GM18505 (cell line): ENCODE data around the gene B4GALNT1.
"Not testable (repeated sequence)": the region's sequence is repeated elsewhere in the genome, so short reads cannot be mapped to it uniquely, and the experiment has no call there.

ENCODE experiments used
- ATAC-seq: cut with Tn5 transposase; IDR thresholded peaks from one replicate; pipeline ENCODE4 v1.9.1; 2021; ENCODE audit not compliant: unreplicated experiment
- POLR2A ChIP-seq: IDR thresholded peaks from 4 replicates; pipeline ENCODE4 v1.6.1; 2011; ENCODE audit warnings: borderline replicate concordance; ENCODE audit not compliant: insufficient read depth, insufficient read length; ENCODE audit errors: extremely low read depth

The B4GALNT1 gene

GRCh38 chr12:57604454-57604991 lies 28.5 kb downstream of the B4GALNT1 start, which contains the start of gene DTX3:
DTX3 (plus strand) TSS chr12:57604824; CDS start chr12:57606518, 1,694 bp downstream.
- ATAC-seq, result no peak
- TF ChIP-seq POLR2A, result peak; percentile 47

DNA sequence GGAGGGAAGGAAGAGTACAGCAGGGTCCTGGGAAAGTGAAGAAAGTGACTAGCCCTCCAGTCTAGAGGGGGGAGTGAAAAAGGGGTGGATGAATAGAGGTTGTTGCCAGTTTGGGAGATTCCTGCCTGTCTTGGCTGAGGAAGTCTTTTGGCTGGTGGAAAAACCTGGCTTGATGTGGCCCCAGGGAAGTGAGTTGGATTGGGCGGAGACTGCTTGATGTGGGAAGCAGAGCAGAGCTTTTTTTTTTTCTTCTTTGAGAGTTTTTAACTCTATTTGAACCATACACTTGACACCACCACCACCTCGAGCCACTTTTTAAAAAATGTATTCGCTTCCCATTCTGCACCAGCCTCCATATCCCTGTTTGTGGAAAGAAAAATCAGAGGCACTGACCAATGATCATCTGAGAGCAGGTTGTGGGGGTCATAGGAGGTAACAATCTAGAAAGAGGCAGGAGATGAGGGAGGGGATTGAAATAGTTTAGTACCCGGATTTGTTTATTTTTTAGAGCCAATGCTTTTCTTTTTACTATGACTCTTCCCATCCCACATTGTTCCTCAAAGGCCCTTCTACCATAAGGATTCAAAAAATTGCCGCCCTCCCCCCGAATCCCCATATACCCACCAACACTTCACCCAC lies 29.1 kb downstream of the B4GALNT1 start:
- TF ChIP-seq POLR2A, result no peak
- no peak for ATAC-seq

DNA sequence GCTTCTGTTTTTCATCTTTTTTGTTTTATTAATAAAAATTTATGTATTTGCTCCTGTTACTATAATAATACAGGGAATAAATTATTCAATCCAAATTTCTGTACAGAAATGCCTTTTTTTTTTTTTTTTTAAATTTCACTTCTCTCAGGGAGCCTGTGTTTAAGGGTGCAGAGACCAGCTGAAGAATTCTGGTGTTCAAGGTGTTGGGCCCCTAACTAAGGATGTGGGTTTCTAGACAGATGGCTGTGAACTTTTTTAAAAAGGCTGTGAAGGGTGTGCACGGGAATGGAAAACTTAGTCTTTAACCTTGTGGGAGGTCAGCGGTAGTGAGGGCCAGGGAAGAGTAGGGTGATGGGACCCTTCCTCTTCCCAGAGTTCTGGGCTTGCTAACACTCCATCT lies 29.7 kb downstream of the B4GALNT1 start:
- ATAC-seq, result no peak
- no peak for TF ChIP-seq POLR2A

DNA sequence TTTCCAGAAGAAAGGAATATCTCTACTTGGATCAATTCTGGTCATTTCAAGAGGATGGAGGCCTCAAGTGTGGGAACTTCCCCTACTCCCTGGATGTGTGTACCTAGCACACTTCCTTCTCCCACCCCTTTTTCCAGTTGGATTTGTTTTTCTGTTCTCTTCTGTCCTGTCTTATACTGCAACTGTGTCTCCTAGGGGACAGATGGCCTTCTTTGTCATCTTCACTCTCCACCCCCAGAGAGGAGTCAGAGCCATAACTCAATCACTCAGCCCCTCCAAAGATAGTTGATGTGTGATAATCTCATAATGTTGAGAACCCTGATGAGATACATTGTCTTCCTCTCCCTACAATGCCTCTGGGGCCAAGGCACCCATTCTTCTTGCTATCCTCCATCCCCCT lies 30.5 kb downstream of the B4GALNT1 start:
- no peak for TF ChIP-seq POLR2A
- ATAC-seq, result no peak

GRCh38 chr12:57600395-57600794 lies 32.6 kb downstream of the B4GALNT1 start:
- no peak for TF ChIP-seq POLR2A
- ATAC-seq, result no peak

GRCh38 chr12:57593187-57593586 lies 39.8 kb downstream of the B4GALNT1 start:
- no peak for ATAC-seq
- TF ChIP-seq POLR2A, result no peak

DNA sequence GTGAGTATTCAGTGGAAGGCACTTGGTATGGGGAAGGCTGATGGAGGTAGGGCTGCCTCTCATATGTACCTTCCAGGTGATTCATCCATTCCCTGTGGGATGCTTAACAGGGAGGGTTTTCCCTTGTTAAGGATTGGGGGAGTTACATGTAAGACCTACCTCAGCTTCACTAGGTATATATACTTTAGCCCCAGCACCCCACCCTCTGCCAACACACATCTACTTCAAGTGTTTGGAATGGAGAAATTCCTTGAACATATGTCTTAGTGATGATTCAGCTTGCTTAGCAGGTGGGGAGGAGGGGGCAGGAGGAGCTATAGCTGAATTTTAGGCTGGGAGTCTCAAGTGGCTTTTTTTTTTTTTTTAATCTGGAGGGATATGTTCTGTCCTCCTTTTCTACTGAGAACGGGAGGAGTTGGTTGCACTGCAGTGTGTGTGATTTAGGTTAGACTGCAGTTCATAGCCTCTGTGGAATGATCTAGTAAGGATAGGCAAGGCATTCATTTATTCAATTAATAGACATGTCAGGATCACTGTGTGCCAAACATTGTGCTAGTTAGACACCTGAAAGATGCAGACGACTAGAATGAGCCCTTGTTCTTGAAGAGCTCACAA lies 40.3 kb downstream of the B4GALNT1 start:
- no peak for ATAC-seq

DNA sequence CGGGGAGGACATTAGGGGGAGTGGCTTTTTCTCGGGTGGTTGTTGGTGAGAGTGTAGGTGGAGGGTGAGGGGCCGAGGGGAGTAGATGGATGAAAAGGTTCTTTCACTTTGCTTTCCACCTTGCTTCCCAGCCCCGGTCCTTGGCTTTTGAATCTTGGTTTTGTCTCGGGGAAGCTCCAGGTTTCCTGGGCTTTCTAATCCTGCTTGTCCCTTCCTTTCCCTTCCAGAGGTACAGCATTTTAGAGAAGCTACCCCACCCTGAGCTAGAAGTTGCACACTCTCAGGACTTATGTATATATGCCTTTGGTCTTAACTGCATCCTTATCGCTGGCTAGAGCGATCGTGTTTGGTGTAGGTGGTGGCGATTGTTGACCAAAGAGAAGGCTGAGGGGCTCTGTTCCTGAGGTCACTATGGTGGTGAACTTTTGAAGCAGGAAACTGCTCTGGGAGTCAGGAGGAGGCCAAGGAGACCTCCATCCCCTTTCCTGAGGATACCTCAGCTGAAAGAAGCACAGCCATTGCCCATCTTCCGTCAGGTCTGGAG lies 41.1 kb downstream of the B4GALNT1 start:
- no peak for TF ChIP-seq POLR2A
- ATAC-seq, result no peak

More for the DNA sequence above, 40.3 kb downstream of the B4GALNT1 start:
- no peak for TF ChIP-seq POLR2A

- peak; percentile 87 for TF ChIP-seq POLR2A
- peak; percentile 91 for ATAC-seq
These were observed 41.9 kb downstream of the B4GALNT1 start, which contains the start of gene PIP4K2C for GRCh38 chr12:57590864-57591781. PIP4K2C (plus strand) TSS chr12:57591192; CDS start chr12:57591290, 98 bp downstream.

- ATAC-seq, result no peak
- no peak for TF ChIP-seq POLR2A
These were observed 42.5 kb downstream of the B4GALNT1 start for GRCh38 chr12:57590479-57590863.

GRCh38 chr12:57588951-57589610 lies 43.9 kb downstream of the B4GALNT1 start:
- not testable (repeated sequence) for ATAC-seq

GRCh38 chr12:57586832-57587429 lies 46.1 kb downstream of the B4GALNT1 start:
- no peak for TF ChIP-seq POLR2A
- ATAC-seq, result no peak
